ENCODE measurements around the gene LMAN1L. TPM values are rescaled to one million over a fixed set of nuclear protein-coding genes. Genes with fewer than 3 reads are reported as not detected.

Gene LMAN1L
- total RNA-seq: 0.82 TPM in 1 of 3 replicates, not detected in the others
- long read RNA-seq: 0 reads

DNA sequence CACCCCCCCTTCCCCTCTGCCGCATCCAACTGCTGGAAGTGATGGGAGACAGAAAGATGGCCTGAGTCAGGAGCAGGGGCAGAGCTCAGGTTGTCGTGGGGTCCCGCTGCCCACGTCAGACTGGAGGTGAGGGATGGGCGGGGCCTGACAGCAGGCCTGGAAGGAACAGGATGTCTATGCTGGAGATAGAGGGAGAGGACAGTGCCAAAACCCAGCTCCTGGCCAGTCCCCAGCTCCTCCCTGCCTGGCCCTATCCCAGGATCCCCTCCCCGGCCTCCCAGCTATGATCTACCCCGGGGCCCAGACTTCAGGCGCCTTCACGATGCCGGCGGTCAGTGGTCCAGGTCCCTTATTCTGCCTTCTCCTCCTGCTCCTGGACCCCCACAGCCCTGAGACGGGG lies at the start of gene LMAN1L:
LMAN1L (plus strand) TSS at position 303 of the 400 bp plus-strand sequence; CDS start at position 323, 20 bp downstream.
- Mint-ChIP-seq H3K9me3 (ENCODE audit: low read depth) (no peaks in the 10 kb centered on the region), H3K27me3 (ENCODE audit: low read depth) (no peaks in the 10 kb centered on the region), H3K4me1 (ENCODE audit: low read depth) (peaks cover 29% of the 10 kb centered on the region), H3K4me3 (ENCODE audit: unreplicated experiment) (no peak within 1 kb of the TSS), H3K36me3 (ENCODE audit: low read depth) (no peaks in the 10 kb centered on the region), H3K27ac (ENCODE audit: unreplicated experiment) (no peak within 1 kb of the TSS)
- no peak for DNase-seq (ENCODE audit: low spot score)
- TF ChIP-seq, protein P1, sequence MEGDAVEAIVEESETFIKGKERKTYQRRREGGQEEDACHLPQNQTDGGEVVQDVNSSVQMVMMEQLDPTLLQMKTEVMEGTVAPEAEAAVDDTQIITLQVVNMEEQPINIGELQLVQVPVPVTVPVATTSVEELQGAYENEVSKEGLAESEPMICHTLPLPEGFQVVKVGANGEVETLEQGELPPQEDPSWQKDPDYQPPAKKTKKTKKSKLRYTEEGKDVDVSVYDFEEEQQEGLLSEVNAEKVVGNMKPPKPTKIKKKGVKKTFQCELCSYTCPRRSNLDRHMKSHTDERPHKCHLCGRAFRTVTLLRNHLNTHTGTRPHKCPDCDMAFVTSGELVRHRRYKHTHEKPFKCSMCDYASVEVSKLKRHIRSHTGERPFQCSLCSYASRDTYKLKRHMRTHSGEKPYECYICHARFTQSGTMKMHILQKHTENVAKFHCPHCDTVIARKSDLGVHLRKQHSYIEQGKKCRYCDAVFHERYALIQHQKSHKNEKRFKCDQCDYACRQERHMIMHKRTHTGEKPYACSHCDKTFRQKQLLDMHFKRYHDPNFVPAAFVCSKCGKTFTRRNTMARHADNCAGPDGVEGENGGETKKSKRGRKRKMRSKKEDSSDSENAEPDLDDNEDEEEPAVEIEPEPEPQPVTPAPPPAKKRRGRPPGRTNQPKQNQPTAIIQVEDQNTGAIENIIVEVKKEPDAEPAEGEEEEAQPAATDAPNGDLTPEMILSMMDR (IDR thresholded peaks at IDR 0.05): no peak

DNA sequence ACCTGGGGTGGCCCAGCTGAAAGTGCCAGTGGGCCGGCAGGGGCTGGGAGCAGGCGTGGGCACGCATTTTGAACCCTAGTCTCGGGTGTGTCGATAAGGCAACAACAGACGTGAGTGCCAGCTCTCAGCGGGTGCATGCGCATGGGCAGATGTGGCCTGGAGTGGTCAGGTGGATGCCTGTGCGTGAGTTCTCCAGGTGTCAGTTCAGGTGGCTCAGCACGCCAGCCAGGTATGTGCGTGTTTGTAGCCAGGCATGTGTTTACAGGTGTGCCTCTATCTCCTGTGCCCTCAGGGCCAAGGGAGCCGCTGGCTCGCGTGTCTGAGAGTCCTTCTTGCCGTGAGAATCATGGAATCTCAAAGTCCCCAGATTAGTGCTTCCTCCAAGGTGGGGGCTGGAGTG lies 49.2 kb upstream of the LMAN1L start:
- Mint-ChIP-seq H3K27ac (ENCODE audit: unreplicated experiment) (no peak overlapping the region), H3K36me3 (ENCODE audit: low read depth) (no peaks in the 10 kb centered on the region), H3K4me1 (ENCODE audit: low read depth) (no peaks in the 10 kb centered on the region), H3K9me3 (ENCODE audit: low read depth) (no peaks in the 10 kb centered on the region), H3K4me3 (ENCODE audit: unreplicated experiment) (no peak overlapping the region), H3K27me3 (ENCODE audit: low read depth) (peaks cover 13% of the 10 kb centered on the region)
- TF ChIP-seq, protein P1 (IDR thresholded peaks at IDR 0.05): no peak
- no peak for DNase-seq (ENCODE audit: low spot score)

DNA sequence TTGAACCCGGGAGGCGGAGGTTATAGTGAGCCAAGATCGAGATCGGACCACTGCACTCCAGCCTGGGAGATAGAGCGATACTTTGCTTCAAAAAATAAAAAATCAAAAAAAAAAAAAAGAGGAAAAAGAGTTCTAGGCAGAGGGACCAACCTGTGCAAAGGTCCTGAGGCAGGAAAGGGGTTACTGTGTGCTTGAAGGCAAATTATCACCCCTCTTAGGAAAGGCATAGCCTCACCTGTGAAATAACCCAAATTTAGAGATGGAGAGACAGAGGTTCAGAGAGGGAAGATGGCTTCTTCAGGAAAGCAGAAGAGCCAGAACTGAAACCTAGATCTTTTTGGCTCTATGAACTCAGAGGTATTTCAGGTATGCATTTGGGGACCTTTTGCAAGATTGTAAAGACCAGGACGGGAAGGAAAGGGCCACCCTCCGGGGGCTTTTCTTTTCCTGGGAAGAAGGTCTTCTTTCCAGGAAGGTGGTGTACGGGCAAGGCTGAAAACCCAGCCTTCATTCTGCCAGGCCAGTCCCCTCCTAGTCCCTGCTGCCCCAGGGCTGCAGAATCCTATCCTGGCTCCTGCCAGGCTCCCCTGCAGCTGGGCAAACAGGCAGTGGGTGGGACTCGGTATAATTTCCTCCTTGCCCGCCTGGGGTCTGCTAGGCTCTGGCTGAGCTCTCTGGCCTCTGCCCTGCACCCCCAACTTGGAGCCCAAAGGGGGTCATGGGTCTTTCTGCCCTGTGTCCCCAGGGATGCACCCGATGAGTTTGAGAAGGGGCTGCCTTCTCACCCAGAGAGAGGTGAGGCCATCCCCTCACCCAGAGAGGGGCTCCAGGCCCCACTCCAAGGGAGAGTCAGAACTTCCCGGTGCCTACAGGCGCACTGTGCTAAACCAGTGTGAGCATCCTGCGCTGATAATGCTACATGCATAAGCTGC lies 45.2 kb upstream of the LMAN1L start:
- Mint-ChIP-seq H3K36me3 (ENCODE audit: low read depth) (no peaks in the 10 kb centered on the region), H3K27ac (ENCODE audit: unreplicated experiment) (no peak overlapping the region), H3K9me3 (ENCODE audit: low read depth) (no peaks in the 10 kb centered on the region), H3K4me1 (ENCODE audit: low read depth) (peaks cover 9% of the 10 kb centered on the region), H3K27me3 (ENCODE audit: low read depth) (peaks cover 5% of the 10 kb centered on the region), H3K4me3 (ENCODE audit: unreplicated experiment) (no peak overlapping the region)
- TF ChIP-seq, protein P1 (IDR thresholded peaks at IDR 0.05): no peak
- no peak for DNase-seq (ENCODE audit: low spot score)

DNA sequence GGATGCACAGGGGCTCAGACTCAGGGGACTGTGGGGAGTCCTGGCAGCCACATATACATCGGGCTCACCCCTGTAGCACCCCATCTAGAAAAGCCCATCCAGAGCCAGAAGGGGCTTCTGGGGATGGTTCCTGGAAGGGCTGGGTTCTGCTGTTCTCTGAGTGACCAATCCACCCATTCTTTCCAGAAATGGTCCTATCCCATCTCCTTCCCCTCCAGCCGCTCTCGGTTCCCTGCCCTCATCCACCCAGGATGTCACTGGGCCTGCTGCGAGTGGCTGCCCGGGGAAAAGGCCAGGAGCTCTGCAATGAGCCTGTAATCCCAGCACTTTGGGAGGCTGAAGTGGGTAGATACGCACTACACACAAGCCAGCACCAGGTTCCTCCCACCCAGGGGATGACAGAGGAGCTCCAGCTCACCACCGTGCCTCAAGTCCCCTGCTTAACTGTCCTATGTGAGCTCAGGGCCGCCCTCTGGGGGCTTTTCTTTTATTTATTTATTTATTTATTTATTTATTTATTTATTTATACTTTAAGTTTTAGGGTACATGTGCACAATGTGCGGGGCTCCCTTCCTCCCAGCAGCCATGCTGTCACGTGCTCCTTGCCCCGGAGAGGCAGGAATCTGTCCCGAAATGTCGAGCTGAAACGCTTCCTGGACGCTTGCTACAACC lies 44.4 kb upstream of the LMAN1L start:
- H3K27me3 Mint-ChIP-seq (ENCODE audit: low read depth): peaks cover 5% of the 10 kb centered on the region
- H3K36me3 Mint-ChIP-seq (ENCODE audit: low read depth): no peaks in the 10 kb centered on the region
- no peak overlapping the region for H3K27ac Mint-ChIP-seq (ENCODE audit: unreplicated experiment)
- TF ChIP-seq, protein P1 (IDR thresholded peaks at IDR 0.05): no peak
- peaks cover 9% of the 10 kb centered on the region for H3K4me1 Mint-ChIP-seq (ENCODE audit: low read depth)
- DNase-seq (ENCODE audit: low spot score): no peak
- H3K9me3 Mint-ChIP-seq (ENCODE audit: low read depth): no peaks in the 10 kb centered on the region
- peak overlapping the region; percentile 53 for H3K4me3 Mint-ChIP-seq (ENCODE audit: unreplicated experiment)

DNA sequence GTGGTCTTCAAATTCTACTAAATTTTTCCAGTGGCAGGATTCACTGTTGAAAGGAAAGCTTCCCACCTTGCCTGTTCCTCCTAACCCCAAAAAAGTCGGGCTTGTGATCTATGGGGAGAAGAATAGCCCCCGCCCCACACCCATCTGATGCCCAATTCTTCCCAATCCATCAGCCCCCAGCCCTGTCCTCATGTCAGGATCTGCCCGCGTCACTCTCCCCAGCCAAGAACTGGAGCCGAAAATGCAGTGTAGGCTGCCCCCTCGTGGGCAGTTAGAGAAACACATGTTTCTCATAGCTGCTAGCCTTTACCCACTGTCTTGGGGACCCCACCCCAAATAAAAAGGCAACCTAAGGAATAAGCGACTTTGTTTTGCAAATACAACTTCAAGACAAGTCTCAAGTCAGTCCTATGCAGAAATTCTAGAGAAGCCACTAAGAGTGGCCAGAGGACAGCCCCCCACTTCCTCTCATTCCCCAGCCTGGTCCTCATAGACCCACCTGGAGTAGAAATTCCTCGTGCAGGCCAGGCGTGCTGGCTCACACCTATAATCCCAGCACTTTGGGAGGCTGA lies 43.8 kb upstream of the LMAN1L start:
- Mint-ChIP-seq H3K4me3 (ENCODE audit: unreplicated experiment) (peak overlapping the region; percentile 53), H3K27ac (ENCODE audit: unreplicated experiment) (no peak overlapping the region), H3K9me3 (ENCODE audit: low read depth) (no peaks in the 10 kb centered on the region), H3K4me1 (ENCODE audit: low read depth) (peaks cover 9% of the 10 kb centered on the region), H3K36me3 (ENCODE audit: low read depth) (no peaks in the 10 kb centered on the region), H3K27me3 (ENCODE audit: low read depth) (peaks cover 5% of the 10 kb centered on the region)
- no peak for DNase-seq (ENCODE audit: low spot score)
- TF ChIP-seq, protein P1 (IDR thresholded peaks at IDR 0.05): peak; percentile 94
